Measurements from ENCODE around the gene CCDC33. TPM values are rescaled to one million over a fixed set of nuclear protein-coding genes. Genes with fewer than 3 reads are reported as not detected.

The CCDC33 gene
- polyA plus RNA-seq, 1 donor = not detected

DNA sequence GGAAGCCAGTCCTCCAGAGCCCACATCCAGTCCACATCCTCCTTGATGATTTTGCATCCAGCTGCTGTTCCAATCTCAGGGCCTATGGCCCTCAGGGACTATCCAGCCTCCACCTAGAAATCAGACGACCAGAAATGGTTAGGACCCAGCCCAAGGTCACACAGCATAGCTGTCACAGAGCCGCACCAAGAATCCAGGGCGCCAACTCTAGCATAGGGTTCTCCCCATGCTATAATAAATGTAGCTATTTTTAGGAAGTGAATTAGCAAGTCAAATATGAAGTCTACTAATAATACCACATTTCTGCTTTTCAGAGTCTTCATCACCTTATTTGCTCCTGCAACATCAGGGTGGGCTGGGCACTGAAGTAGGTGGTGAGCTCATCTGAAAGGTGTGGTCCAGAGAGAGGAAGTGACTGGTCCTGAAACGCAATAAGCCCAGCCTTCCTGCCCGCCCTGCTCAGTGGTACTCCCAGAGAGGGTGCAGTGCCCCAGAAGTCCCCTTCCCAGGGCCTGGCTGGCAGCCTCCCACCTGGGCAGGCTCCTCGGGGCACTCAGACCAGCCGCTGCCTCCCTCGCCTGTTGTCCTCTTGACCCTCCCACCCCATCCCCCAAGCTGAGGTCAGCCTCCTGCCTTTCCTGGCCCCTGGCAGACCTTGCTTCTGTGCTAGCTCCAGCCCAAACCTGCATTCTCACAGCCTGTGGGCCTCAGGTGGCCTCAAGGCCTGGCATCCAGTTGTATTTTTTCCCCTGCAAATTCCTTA lies 148.9 kb downstream of the CCDC33 start:
- no peak for DNase-seq

DNA sequence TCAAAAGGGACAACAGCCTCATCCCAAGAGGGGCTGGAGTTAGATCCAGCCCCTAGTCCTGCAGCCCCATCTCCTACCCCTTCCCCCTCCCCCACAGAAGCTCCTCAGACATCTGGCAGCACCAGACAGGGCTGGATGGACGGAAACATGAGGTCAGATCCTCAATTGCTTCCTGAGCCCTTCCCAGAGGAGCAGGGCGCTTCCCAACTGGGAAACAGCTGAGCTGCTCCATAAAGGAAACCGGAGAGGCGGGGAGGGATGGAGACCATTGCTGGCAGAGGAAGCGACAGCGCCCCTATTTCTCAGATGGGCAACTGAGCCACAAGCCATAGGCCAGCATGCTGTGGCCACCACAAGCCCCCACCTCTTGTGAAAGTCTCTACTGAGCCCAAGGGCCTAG lies 149.6 kb downstream of the CCDC33 start:
- no peak for DNase-seq

Other genes starting within 250 kb of the CCDC33 start
- 43.0 TPM for gene STOML1, start 244.0 kb upstream of the CCDC33 start, polyA plus RNA-seq (ENCODE audit: insufficient read length)
- gene PML, start 241.6 kb upstream of the CCDC33 start, polyA plus RNA-seq (ENCODE audit: insufficient read length) = 45.5 TPM
- 0.08 TPM for gene GOLGA6A, start 153.8 kb upstream of the CCDC33 start, polyA plus RNA-seq (ENCODE audit: insufficient read length)
- gene ISLR2, start 105.7 kb upstream of the CCDC33 start, polyA plus RNA-seq (ENCODE audit: insufficient read length) = 4.2 TPM
- 152 TPM for gene ISLR, start 62.6 kb upstream of the CCDC33 start, polyA plus RNA-seq (ENCODE audit: insufficient read length)
- gene STRA6, start 33.5 kb upstream of the CCDC33 start, polyA plus RNA-seq (ENCODE audit: insufficient read length) = 0.68 TPM
- 1.4 TPM for gene CYP11A1, start 131.3 kb downstream of the CCDC33 start, polyA plus RNA-seq (ENCODE audit: insufficient read length)
- gene SEMA7A, start 197.6 kb downstream of the CCDC33 start, polyA plus RNA-seq (ENCODE audit: insufficient read length) = 5.2 TPM
- 30.8 TPM for gene UBL7, start 224.8 kb downstream of the CCDC33 start, polyA plus RNA-seq (ENCODE audit: insufficient read length)